Measurements from ENCODE around the gene PRSS23.
"Not testable (repeated sequence)": the region's sequence is repeated elsewhere in the genome, so short reads cannot be mapped to it uniquely, and the experiment has no call there.

The PRSS23 gene

DNA sequence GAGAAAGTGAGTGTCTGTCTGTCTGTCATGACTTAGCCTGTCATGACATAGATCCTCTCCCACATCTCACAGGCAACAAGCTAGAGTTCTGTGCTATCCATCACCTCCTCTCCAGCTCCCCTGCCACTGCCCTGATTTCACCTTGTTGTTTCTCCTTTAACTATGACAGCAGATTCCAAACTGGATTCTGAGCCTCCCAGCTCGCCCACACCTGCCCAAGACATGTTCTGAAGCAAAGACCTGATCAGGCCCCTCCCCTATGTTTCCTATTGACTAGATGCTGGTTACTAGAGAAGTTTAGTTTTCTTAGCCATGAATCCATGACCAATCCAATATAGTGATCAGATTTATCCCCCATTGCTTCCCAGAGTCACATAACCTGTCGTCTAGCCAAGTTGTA is 15.4 kb downstream of the PRSS23 start:
- no peak for DNase-seq (ENCODE audit: low spot score)

GRCh38 chr11:86816251-86816726 is 15.9 kb downstream of the PRSS23 start:
- DNase-seq (ENCODE audit: low spot score), result no peak

DNA sequence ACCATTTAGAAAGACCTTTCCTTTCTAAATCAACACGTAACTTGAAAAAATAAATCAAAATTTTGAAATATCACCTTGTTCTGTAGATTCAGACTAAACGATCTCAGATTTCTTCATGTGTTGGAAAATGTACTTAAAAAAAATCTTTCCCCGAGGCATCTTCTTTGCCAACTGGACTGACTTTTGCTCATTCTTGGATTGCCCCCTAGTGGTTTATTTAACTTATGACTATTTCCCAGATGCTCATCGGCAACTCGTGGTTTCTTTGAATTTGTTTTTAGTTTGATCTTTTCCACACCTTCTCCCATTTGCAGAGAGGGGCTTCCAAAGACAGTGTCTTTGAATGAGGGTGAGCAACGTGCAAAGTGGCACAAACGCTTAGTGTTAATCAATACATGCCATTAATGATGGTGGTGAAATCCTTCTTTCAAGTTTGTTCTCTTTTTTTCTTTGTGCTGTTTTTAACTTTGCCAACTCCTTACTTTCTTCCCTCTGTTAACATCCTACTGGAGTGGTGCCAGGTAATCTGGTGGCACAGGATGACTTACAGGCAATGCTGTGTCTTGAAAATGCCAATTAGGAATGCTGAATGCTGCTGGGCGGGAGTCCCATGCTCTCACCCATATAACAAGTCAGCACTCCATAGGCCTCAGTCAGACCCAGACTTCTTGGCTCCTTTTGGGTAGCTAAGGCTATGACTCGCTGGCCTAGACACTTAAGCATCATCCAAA is 18.3 kb downstream of the PRSS23 start:
- DNase-seq (ENCODE audit: low spot score), result peak; percentile 66

DNA sequence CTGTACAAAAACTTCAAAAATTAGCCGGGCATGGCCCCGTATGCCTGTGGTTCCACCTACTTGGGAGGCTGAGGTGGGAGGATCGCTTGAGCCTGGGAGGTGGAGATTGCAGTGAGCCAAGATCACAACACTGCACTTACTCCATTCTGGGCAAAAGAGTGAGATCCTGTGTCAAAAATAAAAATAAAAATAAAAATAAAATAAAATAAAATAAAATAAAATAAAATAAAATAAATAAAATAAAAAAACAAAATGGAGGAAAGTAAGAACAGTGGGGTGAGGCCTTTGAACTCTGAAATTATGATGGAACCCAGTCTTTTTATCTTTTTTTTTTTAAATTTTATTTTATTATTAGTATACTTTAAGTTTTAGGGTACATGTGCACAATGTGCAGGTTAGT is 23.8 kb downstream of the PRSS23 start:
- DNase-seq (ENCODE audit: low spot score), result not testable (repeated sequence)

- not testable (repeated sequence) for DNase-seq (ENCODE audit: low spot score)
Measured at GRCh38 chr11:86834376-86834775, 34.0 kb downstream of the PRSS23 start.

DNA sequence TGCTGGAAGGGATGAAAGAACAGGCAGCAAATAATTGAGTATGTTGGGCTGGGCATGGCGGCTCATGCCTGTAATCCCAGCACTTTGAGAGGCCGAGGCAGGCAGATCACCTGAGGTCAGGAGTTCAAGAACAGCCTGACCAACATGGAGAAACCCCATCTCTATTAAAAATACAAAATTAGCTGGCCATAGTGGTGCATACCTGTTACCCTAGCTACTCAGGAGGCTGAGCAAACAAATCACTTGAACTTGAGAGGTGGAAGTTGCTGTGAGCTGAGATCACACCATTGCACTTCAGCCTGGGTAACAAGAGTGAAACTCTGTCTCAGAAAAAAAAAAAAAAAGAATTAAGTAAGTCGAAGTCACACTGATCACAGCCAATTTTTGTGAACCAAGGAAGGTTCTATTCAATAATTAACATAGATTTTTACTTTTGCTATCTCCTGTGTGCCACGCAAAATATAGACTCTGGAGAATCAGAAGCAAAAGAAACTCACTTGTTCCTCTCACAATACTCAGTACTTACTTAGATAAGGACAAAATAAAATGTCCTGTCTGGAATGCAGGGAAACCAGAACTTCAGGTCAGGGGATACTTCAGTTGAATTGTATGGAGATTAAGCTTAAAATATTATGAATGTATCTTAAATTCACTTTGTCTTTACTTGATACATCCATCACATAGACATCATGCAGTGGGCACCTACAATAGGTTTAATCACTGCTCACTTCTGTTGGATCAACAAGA is 44.6 kb downstream of the PRSS23 start:
- not testable (repeated sequence) for DNase-seq (ENCODE audit: low spot score)

- no peak for DNase-seq (ENCODE audit: low spot score)
Measured at GRCh38 chr11:86848132-86848531, 47.8 kb downstream of the PRSS23 start.

GRCh38 chr11:86849679-86850078 is 49.3 kb downstream of the PRSS23 start:
- DNase-seq (ENCODE audit: low spot score), result no peak

All from COLO829 (cell line).